ENCODE data around the gene PCSK2. TPM values are rescaled to one million over a fixed set of nuclear protein-coding genes. Genes with fewer than 3 reads are reported as not detected.

The PCSK2 gene
- total and polyA plus RNA-seq, 4 donors, result 0.13 to 2.2 TPM; not detected in 2

- Histone ChIP-seq H3K4me1 (ENCODE audit: control insufficient read depth in 1 of 2, insufficient read depth in 2 of 2, low read length in 2 of 2) (no peaks in the 10 kb centered on the region), H3K9me3 (ENCODE audit: control insufficient read depth, low read length) (no peaks in the 10 kb centered on the region), H3K36me3 (ENCODE audit: control insufficient read depth in 1 of 2, insufficient read depth in 2 of 2, low read length in 1 of 2) (no peaks in the 10 kb centered on the region), H3K4me3 (ENCODE audit: low read length in 2 of 2) (no peak overlapping the region), H3K27ac (ENCODE audit: low read depth in 1 of 2, low read length in 2 of 2) (no peak overlapping the region), H3K27me3 (ENCODE audit: control insufficient read depth in 1 of 2, insufficient read depth in 2 of 2, low read length in 1 of 2) (peaks cover 0 to 3% of the 10 kb centered on the region in 2 donors)
- intact Hi-C loops (cut with DNase I), result no loop called here
- WGBS, 2 donors, result 55 to 57% methylated on average over 3 of the region's 3 CpGs
- no peak for ATAC-seq (ENCODE audit: low FRiP score)
- no peak for DNase-seq
Observed at GRCh38 chr20:17461941-17462340, 235.1 kb downstream of the PCSK2 start.

GRCh38 chr20:17463711-17464110 is 236.9 kb downstream of the PCSK2 start:
- 10 to 19% methylated on average over 1 of the region's 1 CpG for WGBS, 2 donors
- no peak for DNase-seq
- ATAC-seq (ENCODE audit: low FRiP score), result no peak
- Histone ChIP-seq H3K9me3 (ENCODE audit: control insufficient read depth, low read length) (no peaks in the 10 kb centered on the region), H3K4me1 (ENCODE audit: control insufficient read depth in 1 of 2, insufficient read depth in 2 of 2, low read length in 2 of 2) (no peaks in the 10 kb centered on the region), H3K27me3 (ENCODE audit: control insufficient read depth in 1 of 2, insufficient read depth in 2 of 2, low read length in 1 of 2) (no peaks in the 10 kb centered on the region), H3K27ac (ENCODE audit: low read depth in 1 of 2, low read length in 2 of 2) (no peak overlapping the region), H3K4me3 (ENCODE audit: low read length in 2 of 2) (no peak overlapping the region), H3K36me3 (ENCODE audit: control insufficient read depth in 1 of 2, insufficient read depth in 2 of 2, low read length in 1 of 2) (no peaks in the 10 kb centered on the region)
- intact Hi-C loops (cut with DNase I), result no loop called here

- no peaks in the 10 kb centered on the region for H3K36me3 ChIP-seq (ENCODE audit: control insufficient read depth in 1 of 2, insufficient read depth in 2 of 2, low read length in 1 of 2)
- 91 to 93% methylated on average over 10 of the region's 10 CpGs for WGBS, 2 donors
- H3K27ac ChIP-seq (ENCODE audit: low read depth in 1 of 2, low read length in 2 of 2), result no peak overlapping the region
- H3K4me3 ChIP-seq (ENCODE audit: low read length in 2 of 2), result no peak overlapping the region
- H3K4me1 ChIP-seq (ENCODE audit: control insufficient read depth in 1 of 2, insufficient read depth in 2 of 2, low read length in 2 of 2), result no peaks in the 10 kb centered on the region
- no peaks in the 10 kb centered on the region for H3K9me3 ChIP-seq (ENCODE audit: control insufficient read depth, low read length)
- ATAC-seq (ENCODE audit: low FRiP score), result no peak
- intact Hi-C loops (cut with DNase I), result no loop called here
- H3K27me3 ChIP-seq (ENCODE audit: control insufficient read depth in 1 of 2, insufficient read depth in 2 of 2, low read length in 1 of 2), result no peaks in the 10 kb centered on the region
- DNase-seq, result no peak
Observed at GRCh38 chr20:17465236-17465635, 238.4 kb downstream of the PCSK2 start.

GRCh38 chr20:17466641-17467040 is 239.8 kb downstream of the PCSK2 start:
- H3K27me3 ChIP-seq (ENCODE audit: control insufficient read depth in 1 of 2, insufficient read depth in 2 of 2, low read length in 1 of 2), result no peaks in the 10 kb centered on the region
- ATAC-seq (ENCODE audit: low FRiP score), result no peak
- no peaks in the 10 kb centered on the region for H3K4me1 ChIP-seq (ENCODE audit: control insufficient read depth in 1 of 2, insufficient read depth in 2 of 2, low read length in 2 of 2)
- H3K27ac ChIP-seq (ENCODE audit: low read depth in 1 of 2, low read length in 2 of 2), result no peak overlapping the region
- intact Hi-C loops (cut with DNase I), result no loop called here
- H3K9me3 ChIP-seq (ENCODE audit: control insufficient read depth, low read length), result no peaks in the 10 kb centered on the region
- WGBS, 2 donors, result 80 to 82% methylated on average over 7 of the region's 7 CpGs
- H3K36me3 ChIP-seq (ENCODE audit: control insufficient read depth in 1 of 2, insufficient read depth in 2 of 2, low read length in 1 of 2), result no peaks in the 10 kb centered on the region
- H3K4me3 ChIP-seq (ENCODE audit: low read length in 2 of 2), result no peak overlapping the region
- no peak for DNase-seq

GRCh38 chr20:17467120-17467655 is 240.3 kb downstream of the PCSK2 start:
- no peak overlapping the region for H3K27ac ChIP-seq (ENCODE audit: low read depth in 1 of 2, low read length in 2 of 2)
- ATAC-seq (ENCODE audit: low FRiP score), result no peak
- intact Hi-C loops (cut with DNase I), result no loop called here
- no peaks in the 10 kb centered on the region for H3K9me3 ChIP-seq (ENCODE audit: control insufficient read depth, low read length)
- WGBS, 2 donors, result 80 to 83% methylated on average over 4 of the region's 4 CpGs
- H3K27me3 ChIP-seq (ENCODE audit: control insufficient read depth in 1 of 2, insufficient read depth in 2 of 2, low read length in 1 of 2), result no peaks in the 10 kb centered on the region
- no peaks in the 10 kb centered on the region for H3K4me1 ChIP-seq (ENCODE audit: control insufficient read depth in 1 of 2, insufficient read depth in 2 of 2, low read length in 2 of 2)
- H3K4me3 ChIP-seq (ENCODE audit: low read length in 2 of 2), result no peak overlapping the region
- DNase-seq, result no peak
- no peaks in the 10 kb centered on the region for H3K36me3 ChIP-seq (ENCODE audit: control insufficient read depth in 1 of 2, insufficient read depth in 2 of 2, low read length in 1 of 2)

- intact Hi-C loops (cut with DNase I), result no loop called here
- DNase-seq, result no peak
- no peak for ATAC-seq (ENCODE audit: low FRiP score)
- Histone ChIP-seq H3K4me3 (ENCODE audit: low read length in 2 of 2) (no peak overlapping the region), H3K27ac (ENCODE audit: low read depth in 1 of 2, low read length in 2 of 2) (no peak overlapping the region), H3K36me3 (ENCODE audit: control insufficient read depth in 1 of 2, insufficient read depth in 2 of 2, low read length in 1 of 2) (no peaks in the 10 kb centered on the region), H3K4me1 (ENCODE audit: control insufficient read depth in 1 of 2, insufficient read depth in 2 of 2, low read length in 2 of 2) (no peaks in the 10 kb centered on the region), H3K9me3 (ENCODE audit: control insufficient read depth, low read length) (no peaks in the 10 kb centered on the region), H3K27me3 (ENCODE audit: control insufficient read depth in 1 of 2, insufficient read depth in 2 of 2, low read length in 1 of 2) (no peaks in the 10 kb centered on the region)
- 89 to 95% methylated on average over 24 of the region's 24 CpGs for WGBS, 2 donors
Observed at GRCh38 chr20:17468073-17468840, 241.4 kb downstream of the PCSK2 start.

GRCh38 chr20:17469246-17470030 is 242.6 kb downstream of the PCSK2 start:
- no peak overlapping the region for H3K27ac ChIP-seq (ENCODE audit: low read depth in 1 of 2, low read length in 2 of 2)
- H3K4me1 ChIP-seq (ENCODE audit: control insufficient read depth in 1 of 2, insufficient read depth in 2 of 2, low read length in 2 of 2), result no peaks in the 10 kb centered on the region
- H3K4me3 ChIP-seq (ENCODE audit: low read length in 2 of 2), result no peak overlapping the region
- H3K9me3 ChIP-seq (ENCODE audit: control insufficient read depth, low read length), result no peaks in the 10 kb centered on the region
- intact Hi-C loops (cut with DNase I), result no loop called here
- no peaks in the 10 kb centered on the region for H3K36me3 ChIP-seq (ENCODE audit: control insufficient read depth in 1 of 2, insufficient read depth in 2 of 2, low read length in 1 of 2)
- ATAC-seq (ENCODE audit: low FRiP score) (no peak), DNase-seq (no peak)
- no peaks in the 10 kb centered on the region for H3K27me3 ChIP-seq (ENCODE audit: control insufficient read depth in 1 of 2, insufficient read depth in 2 of 2, low read length in 1 of 2)
- 84 to 88% methylated on average over 7 of the region's 7 CpGs for WGBS, 2 donors

GRCh38 chr20:17470521-17470920 is 243.7 kb downstream of the PCSK2 start:
- no peak overlapping the region for H3K4me3 ChIP-seq (ENCODE audit: low read length in 2 of 2)
- WGBS, 2 donors, result 87% methylated on average over 5 of the region's 5 CpGs
- no peaks in the 10 kb centered on the region for H3K27me3 ChIP-seq (ENCODE audit: control insufficient read depth in 1 of 2, insufficient read depth in 2 of 2, low read length in 1 of 2)
- DNase-seq (no peak), ATAC-seq (ENCODE audit: low FRiP score) (no peak)
- H3K4me1 ChIP-seq (ENCODE audit: control insufficient read depth in 1 of 2, insufficient read depth in 2 of 2, low read length in 2 of 2), result no peaks in the 10 kb centered on the region
- H3K27ac ChIP-seq (ENCODE audit: low read depth in 1 of 2, low read length in 2 of 2), result no peak overlapping the region
- H3K36me3 ChIP-seq (ENCODE audit: control insufficient read depth in 1 of 2, insufficient read depth in 2 of 2, low read length in 1 of 2), result no peaks in the 10 kb centered on the region
- intact Hi-C loops (cut with DNase I), result no loop called here
- H3K9me3 ChIP-seq (ENCODE audit: control insufficient read depth, low read length), result no peaks in the 10 kb centered on the region
